Occipital lobe (tissue), 2 donors: Measurements from ENCODE around the gene NKAPL. TPM values are rescaled to one million over a fixed set of nuclear protein-coding genes. Genes with fewer than 3 reads are reported as not detected.
"Not testable (repeated sequence)": the region's sequence is repeated elsewhere in the genome, so short reads cannot be mapped to it uniquely, and the experiment has no call there.

Experiments
- DNase-seq: peaks from one replicate; lab custom pipeline; 2025; lab: John Stamatoyannopoulos, UW
- total RNA-seq: library from RNA; depleted of rRNA; stranded (reverse); fragments of >200 nt; gene quantifications from one replicate; pipeline ENCODE4 v1.2.3, GENCODE V29; 2014

NKAPL gene
- total RNA-seq, 1 donor from 2014 or later, result 4.1 TPM

DNA sequence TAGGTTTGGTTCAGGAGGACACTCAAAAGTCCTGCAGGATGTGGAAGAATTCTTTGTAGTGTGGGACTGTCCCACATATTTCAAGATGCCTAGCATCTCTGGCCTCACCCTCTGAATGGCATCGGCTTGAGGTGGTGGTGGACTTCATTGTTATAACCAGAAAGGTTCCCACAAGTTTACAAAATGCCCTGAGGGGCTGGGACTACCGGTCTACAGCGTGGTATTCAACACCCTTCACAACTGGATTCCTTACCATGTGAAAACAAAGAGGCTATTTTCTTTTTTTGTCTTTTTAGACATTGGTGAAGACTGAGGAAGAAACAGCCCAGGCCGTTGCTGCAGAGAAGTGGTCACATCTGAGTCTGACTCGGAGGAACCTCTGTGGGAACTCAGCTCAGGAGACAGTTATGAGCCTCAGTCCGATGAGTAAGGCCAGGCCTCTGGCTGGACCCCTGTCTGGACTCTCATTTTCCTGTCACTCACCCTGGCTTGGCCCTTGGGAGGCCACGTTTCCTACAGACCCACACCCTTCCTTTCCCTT is 37.5 kb downstream of the NKAPL start:
- DNase-seq, result no peak

DNA sequence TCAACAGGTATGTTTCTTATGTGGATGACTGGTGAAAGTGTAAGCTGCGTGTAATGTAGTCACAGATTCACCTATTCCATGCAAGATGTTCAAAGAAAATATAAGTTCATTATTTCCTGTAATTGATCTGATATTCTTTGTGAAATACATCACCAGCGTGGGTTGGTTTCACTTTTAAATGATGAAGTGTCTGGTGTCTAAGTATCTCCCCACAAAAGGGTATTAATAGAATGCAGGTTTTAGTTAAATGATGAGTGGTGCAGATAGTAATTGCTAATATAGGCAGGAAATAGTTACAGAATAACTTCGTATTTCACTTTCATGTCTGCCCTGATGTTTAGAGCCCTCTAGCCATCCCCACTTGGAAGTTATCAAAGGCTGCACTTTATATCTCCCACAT is 44.5 kb downstream of the NKAPL start:
- DNase-seq, result no peak

DNA sequence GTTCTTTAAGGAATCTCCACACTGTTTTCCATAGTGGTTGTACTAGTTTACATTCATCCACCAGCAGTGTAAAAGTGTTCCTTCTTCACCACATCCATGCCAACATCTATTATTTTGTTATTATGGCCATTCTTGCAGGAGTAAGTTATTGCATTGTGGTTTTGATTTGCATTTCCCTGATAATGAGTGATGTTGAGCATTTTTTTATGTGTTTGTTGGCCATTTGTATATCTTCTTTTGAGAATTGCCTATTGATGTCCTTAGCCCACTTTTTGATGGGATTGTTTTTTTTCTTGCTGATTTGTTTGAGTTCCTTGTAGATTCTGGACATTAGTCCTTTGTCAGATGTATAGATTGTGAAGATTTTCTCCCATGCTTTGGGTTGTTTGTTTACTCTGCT is 47.3 kb downstream of the NKAPL start:
- not testable (repeated sequence) for DNase-seq

Other genes with a start within 250 kb of the NKAPL start
- gene ZNF165, start 178.7 kb upstream of the NKAPL start, total RNA-seq, result 0.62 TPM
- gene ZSCAN16, start 134.7 kb upstream of the NKAPL start, total RNA-seq, result 14.7 TPM
- 28.2 TPM for gene ZKSCAN8, start 117.4 kb upstream of the NKAPL start, total RNA-seq
- 38.4 TPM for gene ZSCAN9, start 34.0 kb upstream of the NKAPL start, total RNA-seq
- 10.3 TPM for gene ZKSCAN4, start 7.0 kb upstream of the NKAPL start, total RNA-seq
- gene ZSCAN26, start 7.8 kb downstream of the NKAPL start, total RNA-seq, result 40.7 TPM
- 17.0 TPM for gene PGBD1, start 22.3 kb downstream of the NKAPL start, total RNA-seq
- 16.5 TPM for gene ZSCAN31, start 76.9 kb downstream of the NKAPL start, total RNA-seq
- gene ZKSCAN3, start 90.7 kb downstream of the NKAPL start, total RNA-seq, result 8.6 TPM
- 19.0 TPM for gene ZSCAN12, start 140.4 kb downstream of the NKAPL start, total RNA-seq
- 16.2 TPM for gene ZSCAN23, start 184.2 kb downstream of the NKAPL start, total RNA-seq